ENCODE measurements around the gene CLRN1.

Gene CLRN1

DNA sequence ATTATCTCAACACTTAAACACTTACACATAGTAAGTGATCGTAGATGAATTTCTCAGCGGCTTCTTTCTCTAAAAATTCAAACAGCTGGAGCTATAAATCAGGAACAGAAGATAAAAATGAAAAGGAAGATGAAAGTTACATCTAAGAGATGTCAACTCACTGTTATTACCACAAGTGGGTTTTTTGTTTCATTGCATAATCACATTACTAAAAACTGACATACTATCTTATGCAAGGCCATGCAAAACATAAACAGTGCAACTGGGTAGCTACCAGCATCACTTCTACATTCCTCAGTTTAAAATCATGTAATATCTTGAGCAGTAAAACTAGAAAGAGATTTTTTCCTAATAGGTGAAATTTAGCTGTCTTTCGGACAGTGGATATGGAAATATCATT is 82.2 kb downstream of the CLRN1 start:
- TF ChIP-seq, protein P1, sequence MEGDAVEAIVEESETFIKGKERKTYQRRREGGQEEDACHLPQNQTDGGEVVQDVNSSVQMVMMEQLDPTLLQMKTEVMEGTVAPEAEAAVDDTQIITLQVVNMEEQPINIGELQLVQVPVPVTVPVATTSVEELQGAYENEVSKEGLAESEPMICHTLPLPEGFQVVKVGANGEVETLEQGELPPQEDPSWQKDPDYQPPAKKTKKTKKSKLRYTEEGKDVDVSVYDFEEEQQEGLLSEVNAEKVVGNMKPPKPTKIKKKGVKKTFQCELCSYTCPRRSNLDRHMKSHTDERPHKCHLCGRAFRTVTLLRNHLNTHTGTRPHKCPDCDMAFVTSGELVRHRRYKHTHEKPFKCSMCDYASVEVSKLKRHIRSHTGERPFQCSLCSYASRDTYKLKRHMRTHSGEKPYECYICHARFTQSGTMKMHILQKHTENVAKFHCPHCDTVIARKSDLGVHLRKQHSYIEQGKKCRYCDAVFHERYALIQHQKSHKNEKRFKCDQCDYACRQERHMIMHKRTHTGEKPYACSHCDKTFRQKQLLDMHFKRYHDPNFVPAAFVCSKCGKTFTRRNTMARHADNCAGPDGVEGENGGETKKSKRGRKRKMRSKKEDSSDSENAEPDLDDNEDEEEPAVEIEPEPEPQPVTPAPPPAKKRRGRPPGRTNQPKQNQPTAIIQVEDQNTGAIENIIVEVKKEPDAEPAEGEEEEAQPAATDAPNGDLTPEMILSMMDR (IDR thresholded peaks at IDR 0.05; ENCODE audit: extremely low read depth, insufficient read depth, missing control alignments), result no peak
- DNase-seq (ENCODE audit: low spot score), result no peak

DNA sequence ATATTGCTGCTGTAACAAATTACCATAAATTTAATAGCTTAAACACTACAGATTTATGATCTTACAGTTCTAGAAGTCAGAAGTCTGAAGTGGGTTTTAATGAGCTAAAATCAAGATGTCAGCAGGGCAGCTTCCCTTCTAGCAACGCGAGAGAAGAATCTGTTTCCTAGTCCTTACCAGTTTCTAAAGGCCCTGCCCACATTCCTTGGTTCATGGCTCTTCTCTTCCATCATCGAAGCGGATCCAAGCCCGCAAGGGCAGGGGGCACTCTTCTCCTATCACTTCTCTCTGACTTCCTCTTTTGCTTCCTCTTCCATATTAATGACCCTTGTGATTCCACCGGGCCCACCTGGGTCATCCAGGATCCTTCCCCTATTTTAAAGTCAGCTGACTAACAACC is 83.4 kb downstream of the CLRN1 start:
- in situ Hi-C loops (cut with MboI; ENCODE audit: low pct_unique_long_range_greater_than_20kb, low sequenced_read_pairs, unreplicated experiment), result no loop called here
- no peak for DNase-seq (ENCODE audit: low spot score)
- TF ChIP-seq, protein P1 (IDR thresholded peaks at IDR 0.05; ENCODE audit: extremely low read depth, insufficient read depth, missing control alignments), result no peak

More for the DNA sequence above, 82.2 kb downstream of the CLRN1 start:
- in situ Hi-C loops (cut with MboI; ENCODE audit: low pct_unique_long_range_greater_than_20kb, low sequenced_read_pairs, unreplicated experiment), result no loop called here

GRCh38 chr3:150887031-150887430 is 85.5 kb downstream of the CLRN1 start:
- TF ChIP-seq, protein P1 (IDR thresholded peaks at IDR 0.05; ENCODE audit: extremely low read depth, insufficient read depth, missing control alignments), result no peak
- in situ Hi-C loops (cut with MboI; ENCODE audit: low pct_unique_long_range_greater_than_20kb, low sequenced_read_pairs, unreplicated experiment), result no loop called here
- DNase-seq (ENCODE audit: low spot score), result no peak

DNA sequence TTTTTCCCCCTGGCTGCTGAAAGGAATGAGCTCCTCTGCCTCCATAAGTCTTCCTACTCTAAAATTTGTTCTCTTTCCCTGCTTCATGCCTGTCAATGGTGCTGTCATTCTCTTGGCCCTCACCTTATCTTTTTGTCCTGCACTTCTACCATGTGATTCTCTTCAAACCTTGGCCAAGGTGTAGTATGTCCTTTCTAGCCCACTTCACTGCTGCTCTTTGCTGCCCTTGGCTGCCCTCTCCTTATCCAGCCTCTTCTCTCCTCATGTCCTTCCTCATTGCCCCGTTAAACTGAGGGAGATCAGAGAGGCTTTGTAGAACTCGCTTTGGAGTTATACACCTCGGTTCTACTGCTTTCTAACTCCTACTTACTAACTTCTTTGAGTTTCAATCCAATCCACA is 87.0 kb downstream of the CLRN1 start:
- TF ChIP-seq, protein P1 (IDR thresholded peaks at IDR 0.05; ENCODE audit: extremely low read depth, insufficient read depth, missing control alignments), result no peak
- no peak for DNase-seq (ENCODE audit: low spot score)
- in situ Hi-C loops (cut with MboI; ENCODE audit: low pct_unique_long_range_greater_than_20kb, low sequenced_read_pairs, unreplicated experiment), result no loop called here

DNA sequence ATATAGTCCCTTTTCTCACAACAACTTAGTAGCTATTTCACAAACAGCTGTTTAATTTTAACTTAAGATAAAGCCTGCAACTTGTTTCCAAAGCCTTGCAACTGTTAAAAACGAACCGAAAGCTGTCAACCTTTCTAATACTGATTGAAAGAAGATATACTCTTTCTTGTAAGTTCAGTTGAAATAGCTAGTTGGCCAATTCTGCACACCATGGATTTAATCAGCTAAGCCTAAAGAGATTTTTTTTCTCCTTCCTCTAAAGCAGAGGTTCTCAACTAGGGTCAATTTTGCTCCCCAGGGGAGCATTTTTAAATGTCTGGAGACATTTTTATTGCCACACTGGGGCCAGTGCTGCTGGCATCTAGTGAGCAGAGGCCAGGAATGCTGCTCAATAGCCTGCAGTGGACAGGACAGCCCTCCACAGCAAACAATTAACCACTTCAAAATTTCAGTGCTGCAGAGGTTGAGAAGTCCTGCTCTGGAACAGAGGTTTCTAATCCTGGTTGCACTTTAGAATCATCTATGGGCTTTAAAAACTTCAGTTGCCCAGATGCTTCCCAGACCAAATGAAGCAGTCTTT is 93.4 kb downstream of the CLRN1 start:
- in situ Hi-C loops (cut with MboI; ENCODE audit: low pct_unique_long_range_greater_than_20kb, low sequenced_read_pairs, unreplicated experiment), result no loop called here
- TF ChIP-seq, protein P1 (IDR thresholded peaks at IDR 0.05; ENCODE audit: extremely low read depth, insufficient read depth, missing control alignments), result no peak
- DNase-seq (ENCODE audit: low spot score), result no peak

GRCh38 chr3:150878290-150878689 is 94.2 kb downstream of the CLRN1 start:
- DNase-seq (ENCODE audit: low spot score), result no peak
- in situ Hi-C loops (cut with MboI; ENCODE audit: low pct_unique_long_range_greater_than_20kb, low sequenced_read_pairs, unreplicated experiment), result no loop called here
- TF ChIP-seq, protein P1 (IDR thresholded peaks at IDR 0.05; ENCODE audit: extremely low read depth, insufficient read depth, missing control alignments), result no peak
